ENCODE data around the gene RAF1. TPM values are rescaled to one million over a fixed set of nuclear protein-coding genes. Genes with fewer than 3 reads are reported as not detected.

RAF1 gene
- total and polyA plus RNA-seq, 9 of the 15 experiments (the other 6 are each of a cell fraction or from before 2014, with no cell fraction given), result 28.0 to 183 (median 85.6) TPM

GRCh38 chr3:12663936-12664908 lies at the start of gene RAF1 (continued):
- TF ChIP-seq RREB1 (CRISPR knock-in tag; IDR thresholded peaks at IDR 0.05) (peak; percentile 72; the same call in 1 of the 2 replicates), ARHGAP35 (IDR thresholded peaks at IDR 0.05; ENCODE audit: partially characterized antibody) (no peak), DPF2 (IDR thresholded peaks at IDR 0.05) (0 out of 2 replicates have a peak, but pooled peaks have one; percentile 26), NR3C1 (CRISPR knock-in tag; IDR thresholded peaks at IDR 0.05) (no peak; the same call in 1 of the 2 replicates), LARP7 (IDR thresholded peaks at IDR 0.05) (no peak), ZNF655 (CRISPR knock-in tag; IDR thresholded peaks at IDR 0.05) (no peak), YY1 (IDR thresholded peaks at IDR 0.05; ENCODE audit: borderline replicate concordance in 1 of 3, control insufficient read depth in 1 of 3, extremely low read depth in 1 of 3, insufficient read depth in 3 of 3, insufficient read length in 1 of 3, insufficient replicate concordance in 2 of 3, low read depth in 1 of 3, low read length in 2 of 3) (peak; percentile 85 to 96 (median 96)), PHB2 (IDR thresholded peaks at IDR 0.05; ENCODE audit: low read depth) (no peak), PHF21A (IDR thresholded peaks at IDR 0.05; ENCODE audit: borderline replicate concordance, low read depth) (peak; percentile 62), PCBP2 (IDR thresholded peaks at IDR 0.05; ENCODE audit: low read depth, low read length, poor library complexity, severe bottlenecking) (no peak), ARID3B (CRISPR knock-in tag; IDR thresholded peaks at IDR 0.05; ENCODE audit: borderline replicate concordance) (0 out of 2 replicates have a peak, but pooled peaks have one; percentile 0), ESRRA (IDR thresholded peaks at IDR 0.05; ENCODE audit: borderline replicate concordance, low read depth) (peak; percentile 74), SMC3 (conservative IDR thresholded peaks at IDR 0.05; ENCODE audit: insufficient read depth, low read depth, low read length) (no peak), CBX3 (IDR thresholded peaks at IDR 0.05; ENCODE audit: borderline replicate concordance in 1 of 2, low read length in 2 of 2) (peak in 1 of 2 experiments; percentile 86; a peak in 2 of 3 replicates), DIDO1 (tag; IDR thresholded peaks at IDR 0.05; ENCODE audit: low read depth) (peak; percentile 66), SMARCA5 (IDR thresholded peaks at IDR 0.05) (no peak)

Measured in K562 (cell line).